H1 (cell line): Measurements from ENCODE around the gene CHMP6. TPM values are rescaled to one million over a fixed set of nuclear protein-coding genes. Genes with fewer than 3 reads are reported as not detected.

ENCODE experiments used
- CTCF ChIA-PET: fragments of 300-600 bp; sonication (Branson Sonifier 250); formaldehyde crosslinking; loops from one replicate; lab custom pipeline; 2021; ENCODE audit not compliant: partially characterized antibody; lab: Charles Lee
- POLR2A ChIA-PET: fragments of 300-600 bp; sonication (Branson Sonifier 250); formaldehyde crosslinking; loops from one replicate; lab custom pipeline; 2021; ENCODE audit warnings: inconsistent platforms; ENCODE audit not compliant: partially characterized antibody; lab: Charles Lee
- DNase-seq, 2 experiments: peaks; one replicate each; pipeline versions ENCODE4 v3.0.0 to v3.0.0-alpha.2; 2010 to 2022; ENCODE audit warnings: low spot score in 2 of 2, low read depth in 1 of 2, mixed read lengths in 1 of 2
- FAIRE-seq: peaks from 2 replicates; lab custom pipeline; 2011; peaks lifted over from hg19 to GRCh38; lab: Jason Lieb, UNC
- H2AFZ ChIP-seq: 2 replicates; pipeline ENCODE4 v1.8.1; 2012; ENCODE audit warnings: low read length, inconsistent platforms
- H2AK5ac ChIP-seq: 2 replicates; pipeline ENCODE4 v1.6.1; 2013; ENCODE audit warnings: low read depth, low read length
- H2BK120ac ChIP-seq: replicated peaks from 2 replicates; pipeline ENCODE3; 2013; ENCODE audit warnings: low read depth, low read length, inconsistent platforms
- H2BK12ac ChIP-seq: 2 replicates; pipeline ENCODE4 v1.6.1; 2013; ENCODE audit warnings: low read depth, low read length
- H2BK15ac ChIP-seq: 2 replicates; pipeline ENCODE4 v1.6.1; 2013; ENCODE audit warnings: low read length
- H2BK20ac ChIP-seq: 2 replicates; pipeline ENCODE4 v1.6.1; 2013; ENCODE audit warnings: low read length
- H2BK5ac ChIP-seq: 2 replicates; pipeline ENCODE4 v1.6.1; 2013; ENCODE audit warnings: low read depth, low read length
- H3K14ac ChIP-seq: 2 replicates; pipeline ENCODE4 v1.6.1; 2013; ENCODE audit warnings: inconsistent platforms; ENCODE audit not compliant: insufficient read length
- H3K18ac ChIP-seq: 2 replicates; pipeline ENCODE4 v1.6.1; 2013; ENCODE audit warnings: low read length; ENCODE audit errors: extremely low read depth
- H3K23ac ChIP-seq: 2 replicates; pipeline ENCODE4 v1.6.1; 2013; ENCODE audit warnings: inconsistent platforms; ENCODE audit not compliant: insufficient read length
- H3K23me2 ChIP-seq: 2 replicates; pipeline ENCODE4 v1.6.1; 2013; ENCODE audit warnings: low read depth, low read length
- H3K27ac ChIP-seq: 2 replicates; pipeline ENCODE4 v1.6.1; 2011; ENCODE audit warnings: low read depth, low read length, inconsistent platforms
- H3K27me3 ChIP-seq, 4 experiments: replicated peaks in 1 of 4; 1 replicate in 1 of 4; 2 replicates in 3 of 4; pipeline versions ENCODE4 v1.6.1 to v1.8.1; 2011 to 2013; ENCODE audit warnings: low read length in 3 of 4, mild to moderate bottlenecking in 3 of 4, inconsistent platforms in 2 of 4, mixed read lengths in 2 of 4, moderate library complexity in 1 of 4; ENCODE audit not compliant: control insufficient read depth in 3 of 4, insufficient read depth in 3 of 4; ENCODE audit errors: extremely low read depth in 1 of 4
- H3K36me3 ChIP-seq, 4 experiments: 2 replicates each; pipeline versions ENCODE4 v1.6.1 to v1.8.1; 2011 to 2013; ENCODE audit warnings: mild to moderate bottlenecking in 4 of 4, low read length in 3 of 4, moderate library complexity in 2 of 4, control low read depth in 1 of 4, inconsistent platforms in 1 of 4; ENCODE audit not compliant: insufficient read depth in 4 of 4, control insufficient read depth in 2 of 4
- H3K4ac ChIP-seq: replicated peaks from 2 replicates; pipeline ENCODE3; 2013; ENCODE audit warnings: low read length, low read depth, mixed read lengths, inconsistent platforms; ENCODE audit not compliant: insufficient read length
- H3K4me1 ChIP-seq, 4 experiments: replicated peaks in 1 of 4; 1 replicate in 1 of 4; 2 replicates in 3 of 4; pipeline versions ENCODE4 v1.6.1 to v1.8.1; 2011 to 2013; ENCODE audit warnings: low read length in 3 of 4, inconsistent platforms in 2 of 4, mixed read lengths in 1 of 4; ENCODE audit not compliant: insufficient read depth in 4 of 4, control insufficient read depth in 3 of 4
- H3K4me2 ChIP-seq, 2 experiments: 2 replicates each; pipeline versions ENCODE4 v1.6.1 to v1.8.1; 2011 to 2013; ENCODE audit warnings: low read depth in 2 of 2, low read length in 2 of 2, control low read depth in 1 of 2, inconsistent platforms in 1 of 2, mild to moderate bottlenecking in 1 of 2; ENCODE audit not compliant: insufficient read depth in 1 of 2
- H3K4me3 ChIP-seq, 4 experiments: fragments of 200-600, 300-600 bp in 1 of 4; sonication (generic), shearing (Covaris generic), sonication (Bioruptor Twin) in 1 of 4; 2 replicates each; pipeline versions ENCODE4 v1.5.1 to v1.8.1; 2011 to 2016; ENCODE audit warnings: low read length in 4 of 4, low read depth in 3 of 4, control low read depth in 2 of 4, inconsistent platforms in 2 of 4, mild to moderate bottlenecking in 2 of 4, mixed read lengths in 1 of 4, moderate library complexity in 1 of 4; ENCODE audit not compliant: insufficient read depth in 2 of 4; ENCODE audit errors: extremely low read depth in 1 of 4
- H3K56ac ChIP-seq: replicated peaks from 2 replicates; pipeline ENCODE3; 2013; ENCODE audit warnings: low read depth, mild to moderate bottlenecking, mixed read lengths, low read length, inconsistent platforms; ENCODE audit not compliant: insufficient read length
- H3K79me1 ChIP-seq: 2 replicates; pipeline ENCODE4 v1.6.1; 2013; ENCODE audit warnings: low read depth, low read length, control low read depth
- H3K79me2 ChIP-seq, 2 experiments: 2 replicates each; pipeline versions ENCODE4 v1.6.1 to v1.8.1; 2012 to 2013; ENCODE audit warnings: low read length in 2 of 2, mild to moderate bottlenecking in 2 of 2, inconsistent platforms in 1 of 2; ENCODE audit not compliant: insufficient read depth in 2 of 2, control insufficient read depth in 1 of 2
- H3K9ac ChIP-seq, 4 experiments: replicated peaks in 1 of 4; 1 replicate in 1 of 4; 2 replicates in 3 of 4; pipeline versions ENCODE4 v1.6.1 to v1.8.1; 2011 to 2013; ENCODE audit warnings: low read depth in 3 of 4, low read length in 3 of 4, control low read depth in 2 of 4, mild to moderate bottlenecking in 2 of 4, moderate library complexity in 2 of 4, inconsistent platforms in 1 of 4; ENCODE audit errors: extremely low read depth in 1 of 4
- H3K9me3 ChIP-seq, 2 experiments: 2 replicates each; pipeline versions ENCODE4 v1.6.1 to v1.8.1; 2012 to 2013; ENCODE audit warnings: mild to moderate bottlenecking in 2 of 2, moderate library complexity in 2 of 2, control low read depth in 1 of 2, inconsistent platforms in 1 of 2, low read depth in 1 of 2, low read length in 1 of 2, mixed read lengths in 1 of 2; ENCODE audit not compliant: insufficient read depth in 2 of 2
- H4K20me1 ChIP-seq, 2 experiments: replicated peaks in 1 of 2; 2 replicates each; pipeline versions ENCODE3 to v1.8.1; 2011 to 2013; ENCODE audit warnings: inconsistent platforms in 2 of 2, low read length in 2 of 2, mild to moderate bottlenecking in 1 of 2; ENCODE audit not compliant: insufficient read depth in 2 of 2, control insufficient read depth in 1 of 2
- H4K5ac ChIP-seq: 2 replicates; pipeline ENCODE4 v1.6.1; 2013; ENCODE audit warnings: low read length, low read depth, mixed read lengths, inconsistent platforms; ENCODE audit not compliant: insufficient read length
- H4K8ac ChIP-seq: 2 replicates; pipeline ENCODE4 v1.8.0; 2013; ENCODE audit warnings: mild to moderate bottlenecking, moderate library complexity, low read length, inconsistent platforms; ENCODE audit not compliant: insufficient read depth; ENCODE audit errors: extremely low read depth
- H4K91ac ChIP-seq: replicated peaks from 2 replicates; pipeline ENCODE3; 2013; ENCODE audit warnings: low read length, mixed read lengths, inconsistent platforms; ENCODE audit not compliant: insufficient read length
- FOSL1 ChIP-seq: IDR thresholded peaks from 2 replicates; pipeline ENCODE4 v1.6.1; 2011; ENCODE audit warnings: mild to moderate bottlenecking, low read depth, low read length, moderate library complexity; ENCODE audit not compliant: insufficient read depth
- HDAC6 ChIP-seq: IDR thresholded peaks from one replicate; pipeline ENCODE4 v1.7.1; 2012; ENCODE audit warnings: low read depth, mild to moderate bottlenecking, inconsistent platforms, low read length, moderate library complexity
- KDM5A ChIP-seq: fragments of 200-600 bp; IDR thresholded peaks from 2 replicates; pipeline ENCODE4 v1.7.1; 2012; ENCODE audit warnings: mild to moderate bottlenecking, low read length, inconsistent platforms, mixed read lengths
- RNF2 ChIP-seq: fragments of 200-900, 300-1000 bp; sonication (generic); IDR thresholded peaks from 2 replicates; pipeline ENCODE4 v1.7.1; 2016; ENCODE audit warnings: borderline replicate concordance, low read depth, mild to moderate bottlenecking, antibody characterized with exemption, low read length; ENCODE audit not compliant: poor library complexity, severe bottlenecking; ENCODE audit errors: missing control alignments
- RXRA ChIP-seq: IDR thresholded peaks from 2 replicates; pipeline ENCODE4 v1.6.1; 2011; ENCODE audit warnings: low read depth, mild to moderate bottlenecking, low read length, moderate library complexity; ENCODE audit not compliant: insufficient read depth
- whole genome bisulfite sequencing, 2 experiments: shearing (Covaris generic) in 1 of 2; methylation state at CpG; one replicate each; pipeline versions ENCODE4 v1.1.6 to v1.1.7; 2013 to 2015; ENCODE audit warnings: low lambda C conversion rate in 2 of 2, mixed read lengths in 2 of 2, inconsistent platforms in 1 of 2, low coverage in 1 of 2, missing lambda C conversion rate in 1 of 2; ENCODE audit not compliant: insufficient replicate concordance in 2 of 2, insufficient coverage in 1 of 2, insufficient read length in 1 of 2; ENCODE audit errors: extremely low coverage in 1 of 2, missing lambda C conversion rate in 1 of 2; 5-methylcytosine and 5-hydroxymethylcytosine counted together
- polyA plus RNA-seq, 7 experiments: library from polyadenylated mRNA; depleted of rRNA in 3 of 7; stranded (reverse) in 5 of 7; unstranded in 2 of 7; fragments of >200 nt in 5 of 7; fragments of 200-250 nt in 2 of 7; gene quantifications; 1 replicate in 5 of 7; 2 replicates in 1 of 7; 4 replicates in 1 of 7; pipeline versions ENCODE4 v1.2.1 to v1.2.3, GENCODE V29; 2011 to 2013; ENCODE audit warnings: missing spikeins in 2 of 7, mixed read lengths in 2 of 7
- total RNA-seq: library from RNA; stranded (reverse); fragmentation: NEBNext Ultra II Directional; extraction: Animal tissue kit (Norgen Biotek cat#: 25700); gene quantifications from 2 replicates; pipeline ENCODE4 v1.2.1, GENCODE V29; 2021

CHMP6 gene
- total and polyA plus RNA-seq, 2 of the 8 experiments (the other 6 are each of a cell fraction or from before 2014, with no cell fraction given), result 15.7 to 24.3 TPM

GRCh38 chr17:80986816-80987475 lies 4.7 kb upstream of the CHMP6 start:
- Histone ChIP-seq H2BK5ac (no peak overlapping the region), H3K4ac (no peak overlapping the region), H3K23ac (no peak overlapping the region), H3K14ac (no peak overlapping the region), H4K8ac (no peak overlapping the region), H2BK15ac (no peak overlapping the region), H4K20me1 (no peaks in the 10 kb centered on the region), H4K5ac (no peak overlapping the region), H2AFZ (no peak overlapping the region), H2AK5ac (peak overlapping the region; percentile 39; the same call in 1 of the 2 replicates), H3K4me3 (no peak overlapping the region), H3K9me3 (no peaks in the 10 kb centered on the region), H3K56ac (no peak overlapping the region), H3K9ac (no peak overlapping the region), H2BK120ac (no peak overlapping the region), H3K79me2 (no peaks in the 10 kb centered on the region), H3K4me2 (no peak overlapping the region), H3K18ac (no peak overlapping the region), H3K27me3 (peaks cover 0 to 7% (median 2%) of the 10 kb centered on the region in 4 experiments; a peak in 5 of 7 replicates), H3K79me1 (no peaks in the 10 kb centered on the region), H3K23me2 (no peaks in the 10 kb centered on the region; the same call in 1 of the 2 replicates), H3K27ac (no peak overlapping the region), H3K4me1 (peaks cover 0 to 5% (median 1%) of the 10 kb centered on the region in 4 experiments; a peak in 4 of 7 replicates), H2BK12ac (no peak overlapping the region), H3K36me3 (no peaks in the 10 kb centered on the region), H4K91ac (no peak overlapping the region), H2BK20ac (no peak overlapping the region)
- DNase-seq (no peak), FAIRE-seq (no peak)
- ChIA-PET CTCF (interaction anchor here (0.8 to 1.7 kb wide), 7 partner anchors 9 to 506 kb away, joined by 3 to 6 read pairs (median 3); no protein-coding TSS in a partner anchor), POLR2A (no interaction called here)
- TF ChIP-seq KDM5A, result no peak
- TF ChIP-seq RNF2, result no peak
- no peak for TF ChIP-seq RXRA
- no peak for TF ChIP-seq FOSL1
- no peak for TF ChIP-seq HDAC6
- WGBS, 2 experiments, result 91% methylated on average over 18 of the region's 18 CpGs; no CpG with 5 or more reads in 1 of the 2 experiments
